ENCODE data around the gene AHCTF1. TPM values are rescaled to one million over a fixed set of nuclear protein-coding genes. Genes with fewer than 3 reads are reported as not detected.

The AHCTF1 gene, protein sequence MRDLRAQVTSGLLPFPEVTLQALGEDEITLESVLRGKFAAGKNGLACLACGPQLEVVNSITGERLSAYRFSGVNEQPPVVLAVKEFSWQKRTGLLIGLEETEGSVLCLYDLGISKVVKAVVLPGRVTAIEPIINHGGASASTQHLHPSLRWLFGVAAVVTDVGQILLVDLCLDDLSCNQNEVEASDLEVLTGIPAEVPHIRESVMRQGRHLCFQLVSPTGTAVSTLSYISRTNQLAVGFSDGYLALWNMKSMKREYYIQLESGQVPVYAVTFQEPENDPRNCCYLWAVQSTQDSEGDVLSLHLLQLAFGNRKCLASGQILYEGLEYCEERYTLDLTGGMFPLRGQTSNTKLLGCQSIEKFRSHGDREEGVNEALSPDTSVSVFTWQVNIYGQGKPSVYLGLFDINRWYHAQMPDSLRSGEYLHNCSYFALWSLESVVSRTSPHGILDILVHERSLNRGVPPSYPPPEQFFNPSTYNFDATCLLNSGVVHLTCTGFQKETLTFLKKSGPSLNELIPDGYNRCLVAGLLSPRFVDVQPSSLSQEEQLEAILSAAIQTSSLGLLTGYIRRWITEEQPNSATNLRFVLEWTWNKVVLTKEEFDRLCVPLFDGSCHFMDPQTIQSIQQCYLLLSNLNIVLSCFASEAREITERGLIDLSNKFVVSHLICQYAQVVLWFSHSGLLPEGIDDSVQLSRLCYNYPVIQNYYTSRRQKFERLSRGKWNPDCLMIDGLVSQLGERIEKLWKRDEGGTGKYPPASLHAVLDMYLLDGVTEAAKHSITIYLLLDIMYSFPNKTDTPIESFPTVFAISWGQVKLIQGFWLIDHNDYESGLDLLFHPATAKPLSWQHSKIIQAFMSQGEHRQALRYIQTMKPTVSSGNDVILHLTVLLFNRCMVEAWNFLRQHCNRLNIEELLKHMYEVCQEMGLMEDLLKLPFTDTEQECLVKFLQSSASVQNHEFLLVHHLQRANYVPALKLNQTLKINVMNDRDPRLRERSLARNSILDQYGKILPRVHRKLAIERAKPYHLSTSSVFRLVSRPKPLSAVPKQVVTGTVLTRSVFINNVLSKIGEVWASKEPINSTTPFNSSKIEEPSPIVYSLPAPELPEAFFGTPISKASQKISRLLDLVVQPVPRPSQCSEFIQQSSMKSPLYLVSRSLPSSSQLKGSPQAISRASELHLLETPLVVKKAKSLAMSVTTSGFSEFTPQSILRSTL (N-terminal part only)
- 18.2 and 19.7 TPM in 2 replicates for total RNA-seq (2014; rRNA removed; shearing (Covaris generic))

DNA sequence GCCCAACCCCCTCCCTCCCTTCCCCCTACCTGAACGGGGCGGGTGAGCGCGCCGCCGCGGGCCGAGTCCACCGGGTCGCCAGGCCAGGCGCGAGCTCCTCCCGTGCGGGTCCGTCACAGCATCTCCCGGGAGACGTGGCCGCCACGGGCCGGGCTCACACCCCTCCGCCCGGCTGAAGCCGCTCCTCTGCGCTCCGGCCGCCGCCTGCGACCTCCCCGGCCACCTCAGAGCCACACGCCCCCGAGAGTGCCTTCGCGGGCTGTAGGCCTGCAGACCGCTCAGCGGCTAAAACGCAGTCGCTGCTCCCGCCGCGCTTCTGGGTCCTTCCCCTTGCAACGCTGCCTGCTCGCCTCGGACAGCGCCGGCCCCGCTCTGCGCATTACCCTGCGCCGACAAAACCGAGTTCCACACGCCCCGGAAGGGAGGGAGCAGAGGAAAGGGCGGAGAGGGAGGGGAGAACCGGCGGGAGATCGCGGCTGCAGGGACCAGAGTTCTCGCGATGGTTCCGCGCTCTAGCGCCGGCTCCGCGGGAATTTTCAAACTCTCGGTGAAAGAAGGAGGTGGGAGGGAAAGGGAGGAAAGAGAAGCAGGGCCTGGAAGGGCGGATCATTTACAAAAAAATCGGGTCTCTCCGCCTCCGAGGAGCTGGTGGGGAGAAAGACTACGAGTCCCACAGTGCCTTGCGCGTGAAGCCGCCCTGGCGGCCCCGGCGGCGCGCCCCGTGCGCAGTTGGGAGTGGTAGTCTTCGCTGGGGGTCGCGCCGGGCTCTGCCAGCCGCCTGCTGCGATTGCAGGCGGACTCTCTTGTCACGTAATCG lies at the start of gene AHCTF1:
TSS of gene AHCTF1 (minus strand) at position 400 of the 817 bp plus-strand sequence. CDS start 13,578 bp downstream, outside the sequence.
- DNase-seq (ENCODE audit: low spot score), result peak; percentile 98

DNA sequence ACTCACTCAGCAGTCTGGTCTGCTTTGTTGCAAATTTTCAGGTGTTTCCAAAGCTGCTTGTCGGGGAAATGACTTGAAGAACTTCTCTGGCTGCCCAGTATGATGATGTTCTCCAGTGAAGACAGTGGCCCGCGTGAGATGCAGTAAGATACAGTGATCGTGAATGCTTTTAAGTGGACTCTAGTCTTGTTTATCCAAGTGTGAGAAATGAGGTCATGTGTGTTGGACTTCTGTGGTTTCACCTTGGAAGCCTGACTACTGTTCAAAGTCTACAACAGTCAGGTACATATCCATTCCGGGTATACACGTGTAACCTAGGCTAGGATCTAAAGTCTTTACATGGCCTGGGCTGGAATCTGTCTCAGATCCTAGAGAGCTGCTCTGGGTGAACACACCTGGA lies 47.0 kb upstream of the AHCTF1 start:
- no peak for DNase-seq (ENCODE audit: low spot score)

DNA sequence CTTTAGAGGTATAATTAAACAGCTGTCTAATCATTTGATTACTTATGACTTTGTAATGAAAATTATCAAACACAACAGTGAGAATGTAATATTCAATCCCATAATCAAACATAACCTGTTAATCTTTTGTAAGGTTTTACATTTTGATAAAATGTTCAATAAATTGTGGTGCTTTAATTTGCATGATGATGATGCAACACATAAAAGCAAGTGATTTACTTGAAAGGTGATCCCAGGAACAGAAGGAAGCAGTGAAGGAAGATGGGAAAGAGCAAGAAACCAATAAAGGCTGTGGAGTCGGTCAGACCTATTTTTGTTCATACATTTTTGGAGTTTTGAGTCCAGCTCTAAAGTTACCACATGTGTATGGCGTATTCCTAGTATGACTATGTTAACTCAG lies 46.5 kb upstream of the AHCTF1 start:
- DNase-seq (ENCODE audit: low spot score), result no peak

DNA sequence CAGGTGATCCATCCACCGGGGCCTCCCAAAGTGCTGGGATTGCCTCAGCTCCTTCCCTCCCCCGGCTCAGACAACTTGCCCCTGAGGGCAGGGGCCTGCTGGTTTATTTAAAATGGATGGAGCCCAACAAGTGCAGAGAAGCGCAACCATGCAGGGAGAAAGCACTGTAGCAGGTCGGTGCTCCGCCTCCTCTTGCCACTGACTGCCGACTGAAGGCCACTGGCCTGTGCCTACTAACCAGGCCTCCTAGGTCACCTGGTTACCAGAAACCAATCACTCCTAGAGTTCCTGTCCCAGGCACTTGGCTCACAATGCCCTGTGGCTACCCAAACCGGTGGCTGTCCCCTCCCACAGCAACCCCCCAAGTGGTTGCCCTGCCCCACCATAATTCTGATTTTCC lies 40.2 kb upstream of the AHCTF1 start:
- DNase-seq (ENCODE audit: low spot score), result no peak

DNA sequence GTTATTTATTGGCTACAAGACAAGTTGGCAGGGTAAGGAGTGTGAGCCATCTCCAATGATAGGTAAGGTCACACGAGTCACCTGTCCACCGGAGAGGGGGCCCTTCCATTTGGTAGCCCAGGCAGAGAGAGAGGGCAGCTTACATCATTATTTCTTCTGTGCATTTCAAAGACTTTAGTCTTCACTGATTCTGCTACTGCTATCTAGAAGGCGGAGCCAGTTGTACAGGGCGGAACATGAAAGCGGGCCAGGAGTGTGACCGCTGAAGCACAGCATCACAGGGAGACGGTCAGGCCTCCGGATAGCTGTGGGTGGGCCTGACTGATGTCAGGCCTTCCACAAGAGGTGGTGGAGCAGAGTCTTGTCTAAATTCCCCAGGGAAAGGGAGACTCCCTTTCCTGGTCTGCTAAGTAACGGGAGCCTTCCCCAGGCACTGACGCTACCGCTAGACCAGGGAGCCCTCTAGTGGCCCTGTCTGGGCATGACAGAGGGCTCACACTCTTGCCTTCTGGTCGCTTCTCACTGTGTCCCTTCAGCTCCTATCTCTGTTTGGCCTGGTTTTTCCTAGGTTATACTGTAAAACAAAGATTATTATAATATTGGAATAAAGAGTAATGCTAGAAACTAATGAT lies 39.5 kb upstream of the AHCTF1 start:
- peak; percentile 19 for DNase-seq (ENCODE audit: low spot score)

DNA sequence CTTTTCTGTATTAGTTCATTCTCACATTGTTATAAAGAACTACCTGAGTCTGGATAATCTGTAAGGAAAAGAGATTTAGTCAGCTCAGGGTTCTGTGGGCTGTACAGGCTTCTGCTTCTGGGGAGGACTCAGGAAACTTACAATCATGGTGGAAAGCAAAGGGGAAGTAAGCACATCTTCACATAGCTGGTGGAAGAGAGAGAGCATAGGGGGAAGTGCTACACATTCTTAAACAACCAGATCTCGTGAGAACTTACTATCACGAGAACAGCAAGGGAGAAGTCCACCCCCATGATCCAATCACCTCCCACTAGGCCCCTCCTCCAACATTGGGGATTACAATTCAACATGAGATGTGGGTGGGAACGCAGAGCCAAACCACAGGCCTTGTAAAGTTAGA lies 37.9 kb upstream of the AHCTF1 start:
- DNase-seq (ENCODE audit: low spot score), result no peak

DNA sequence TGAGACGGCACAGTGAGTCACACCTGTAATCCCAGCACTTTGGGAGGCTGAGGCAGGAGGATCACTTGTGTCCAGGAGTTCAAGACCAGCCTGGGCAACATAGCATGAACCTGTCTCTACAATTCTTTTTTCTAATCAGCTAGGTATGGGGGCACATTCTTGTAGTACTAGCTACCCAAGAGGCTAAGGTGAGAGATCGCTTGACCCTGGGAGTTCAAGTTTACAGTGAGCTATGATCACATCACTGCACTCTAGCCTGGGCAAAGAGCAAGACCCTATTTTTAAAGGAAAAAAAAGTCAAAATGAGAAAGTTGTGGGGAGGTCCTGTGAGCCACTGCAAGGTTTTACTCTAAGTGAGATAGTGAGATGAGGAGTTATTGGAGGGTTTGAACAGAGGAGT lies 34.8 kb upstream of the AHCTF1 start:
- DNase-seq (ENCODE audit: low spot score), result no peak

DNA sequence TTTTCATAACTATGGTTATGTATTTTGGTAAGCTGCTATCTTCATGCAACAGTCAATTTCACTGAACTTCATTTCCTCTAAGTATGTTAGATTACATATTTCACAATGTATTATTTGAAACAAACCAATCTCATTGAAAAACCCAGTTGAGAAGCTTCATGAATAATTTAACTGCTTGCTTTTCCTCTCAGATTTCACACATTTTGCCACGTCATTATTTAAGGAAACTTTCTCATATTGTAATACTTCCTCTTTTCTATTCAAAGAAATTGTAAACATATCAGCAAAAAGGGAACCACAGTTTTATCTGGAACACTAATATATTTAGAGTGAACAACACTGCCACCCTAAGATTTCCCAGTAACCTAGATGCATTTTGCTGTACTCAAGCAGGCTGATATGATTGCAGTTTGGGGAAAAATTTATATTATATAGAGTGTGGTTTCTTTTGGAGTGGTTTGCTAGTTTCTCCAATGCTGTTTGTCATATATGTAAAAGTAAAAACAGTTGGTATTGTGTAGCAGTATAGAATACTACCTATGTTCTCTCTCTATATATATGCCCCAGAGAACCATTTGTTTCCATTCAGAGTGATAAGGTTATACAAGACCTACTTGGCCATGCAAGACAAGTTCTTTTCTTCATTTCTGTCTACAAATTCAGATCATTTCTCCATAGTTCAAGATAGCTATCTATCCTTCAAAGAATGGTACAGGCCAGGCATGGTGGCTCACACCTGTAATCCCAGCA lies 28.4 kb upstream of the AHCTF1 start:
- DNase-seq (ENCODE audit: low spot score), result no peak

DNA sequence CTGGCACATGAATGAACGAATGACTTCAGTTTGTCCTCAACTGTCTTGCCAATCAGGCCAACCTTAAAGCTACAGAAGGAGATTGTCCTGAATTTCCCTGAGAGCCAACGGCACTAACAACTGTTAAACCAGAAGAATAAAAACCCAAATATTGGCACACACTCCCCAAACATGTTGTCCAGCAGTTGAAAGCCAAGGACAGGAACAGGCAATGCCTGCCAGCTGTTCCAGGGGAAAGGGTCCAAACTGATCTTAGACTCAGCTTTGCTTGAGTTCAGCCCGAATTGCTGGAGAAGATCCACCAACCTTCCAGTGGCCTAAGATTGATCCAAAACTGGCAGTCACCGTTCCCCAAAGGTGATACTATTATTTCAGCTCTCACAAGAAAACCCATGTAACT lies 22.4 kb upstream of the AHCTF1 start:
- DNase-seq (ENCODE audit: low spot score), result no peak

DNA sequence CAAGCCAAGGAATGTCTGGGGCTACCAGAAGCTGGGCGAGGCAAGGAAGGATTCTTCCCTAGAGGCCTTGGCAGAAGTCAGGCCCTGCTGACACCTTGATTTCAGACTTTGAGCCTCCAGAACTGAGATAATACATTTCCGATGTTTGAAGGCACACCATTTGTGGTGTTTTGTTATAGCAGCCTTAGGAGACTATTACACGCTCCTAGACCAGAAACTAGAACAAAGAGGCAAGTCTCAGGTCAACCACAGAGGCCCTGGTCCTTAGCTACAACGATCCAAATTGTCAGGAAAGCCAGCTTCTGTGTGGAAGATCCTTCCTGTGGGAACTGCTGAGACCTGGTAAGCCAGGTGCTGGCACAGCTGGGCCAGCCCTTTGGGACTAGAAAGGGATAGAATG lies 19.7 kb upstream of the AHCTF1 start:
- DNase-seq (ENCODE audit: low spot score), result no peak

DNA sequence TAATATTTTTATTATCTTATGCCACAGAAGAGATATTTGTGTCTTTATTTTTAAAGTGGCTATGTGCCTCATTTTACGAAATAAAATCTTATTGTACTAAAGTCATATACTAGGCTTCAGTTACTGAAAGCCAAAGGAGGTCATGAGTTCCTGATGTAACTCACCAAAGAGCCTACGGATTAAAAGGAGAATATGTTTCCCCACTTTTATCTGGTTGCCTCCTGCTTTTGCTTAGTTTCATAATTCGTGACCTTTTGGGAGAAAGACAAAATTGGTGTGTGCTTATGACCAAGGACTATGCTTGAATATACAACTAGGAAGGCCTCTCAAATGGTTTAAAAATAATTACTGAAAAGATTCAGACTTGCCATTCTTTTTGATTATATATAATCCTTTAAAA lies 18.2 kb upstream of the AHCTF1 start:
- no peak for DNase-seq (ENCODE audit: low spot score)

DNA sequence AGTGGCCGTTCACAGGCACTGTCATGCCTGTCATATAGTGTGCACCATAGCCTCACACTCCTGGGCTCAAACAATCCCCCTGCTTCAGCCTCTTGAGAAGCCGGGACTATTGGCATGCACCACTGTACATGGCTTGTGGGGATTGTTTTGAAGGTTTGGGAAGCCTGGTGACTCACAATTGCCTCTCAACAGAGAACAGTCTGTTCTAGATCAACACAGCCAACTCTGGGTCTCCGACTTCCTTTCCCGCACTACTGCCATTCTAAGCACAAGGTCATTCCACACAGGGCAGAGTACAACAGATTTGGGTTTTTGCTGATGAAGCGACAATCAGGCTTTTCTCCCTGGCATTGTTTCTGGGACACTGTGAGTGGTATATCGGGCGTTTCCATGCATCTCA lies 15.5 kb upstream of the AHCTF1 start:
- DNase-seq (ENCODE audit: low spot score), result no peak

DNA sequence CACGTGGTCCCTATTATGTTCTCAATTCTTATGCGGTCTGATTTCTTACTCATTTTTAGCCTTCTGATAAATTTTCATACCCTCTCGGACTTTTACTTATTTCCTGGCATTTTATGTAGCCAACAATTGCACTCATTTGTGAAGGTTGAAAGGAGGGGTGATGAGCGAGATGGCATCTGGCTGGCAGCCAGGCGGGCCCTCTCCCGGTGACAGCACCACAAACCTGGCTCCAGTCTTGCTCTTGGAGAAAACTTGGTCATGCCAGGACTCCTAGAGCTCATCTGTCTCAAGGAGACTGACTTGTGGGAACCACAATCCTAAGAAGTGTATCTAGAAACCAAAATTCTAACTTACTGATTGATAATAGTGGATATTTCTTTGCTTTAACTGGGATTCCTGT lies 14.6 kb upstream of the AHCTF1 start:
- DNase-seq (ENCODE audit: low spot score), result no peak

DNA sequence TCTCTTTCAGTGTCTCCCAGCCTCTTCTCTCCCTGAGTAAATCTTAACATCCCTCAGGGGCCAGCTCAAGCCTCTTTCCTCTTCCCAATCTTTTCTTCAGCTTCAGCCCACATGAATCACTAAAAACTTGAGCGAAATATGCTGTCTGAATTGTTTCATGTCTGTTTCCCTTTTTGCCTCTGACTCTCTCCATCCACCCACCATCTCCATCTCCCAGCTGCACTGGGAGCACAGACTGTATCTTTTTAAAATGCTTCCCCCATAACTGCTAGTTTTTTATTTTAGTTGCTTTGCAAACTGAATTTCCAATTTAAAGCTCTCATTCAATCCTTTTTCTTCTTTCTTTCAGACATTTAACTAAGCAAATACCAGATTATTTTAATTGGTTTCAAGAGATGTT lies 3.0 kb upstream of the AHCTF1 start:
- DNase-seq (ENCODE audit: low spot score), result no peak

DNA sequence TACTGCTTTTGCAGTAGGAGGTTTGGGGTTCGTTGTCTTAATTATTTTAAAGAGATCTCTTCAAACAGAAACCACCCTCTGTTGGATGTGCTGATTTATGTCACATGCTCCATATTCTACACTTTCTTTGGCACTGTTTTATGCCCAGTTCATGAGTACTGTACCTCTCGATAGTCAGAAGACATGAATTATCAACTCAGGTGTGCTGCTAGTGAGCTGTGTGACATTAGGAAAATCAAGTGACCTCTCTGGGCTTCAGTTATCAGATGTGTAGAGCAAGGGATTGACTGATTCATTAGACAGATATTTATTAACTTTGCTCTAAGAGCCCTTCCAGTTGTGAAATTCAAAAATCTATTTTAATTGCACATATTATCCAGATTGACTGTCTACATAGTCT lies 2.1 kb upstream of the AHCTF1 start:
- DNase-seq (ENCODE audit: low spot score), result no peak

DNA sequence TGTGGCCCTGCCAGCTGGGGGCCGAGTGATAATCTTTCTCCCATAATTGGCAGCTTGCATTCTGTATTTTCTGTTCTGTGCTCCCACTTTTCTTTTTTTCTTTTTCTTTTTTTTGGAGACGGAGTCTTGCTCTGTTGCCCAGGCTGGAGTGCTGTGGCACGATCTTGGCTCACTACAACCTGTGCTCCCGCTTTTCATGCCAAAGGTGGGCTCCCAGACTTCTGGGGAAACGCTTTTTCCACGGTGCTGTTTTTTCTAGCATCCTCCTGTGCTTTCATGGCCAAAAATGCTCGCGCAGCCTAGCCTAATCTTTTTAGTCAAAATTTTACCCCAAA lies 585 bp upstream of the AHCTF1 start:
- DNase-seq (ENCODE audit: low spot score), result no peak

DNA sequence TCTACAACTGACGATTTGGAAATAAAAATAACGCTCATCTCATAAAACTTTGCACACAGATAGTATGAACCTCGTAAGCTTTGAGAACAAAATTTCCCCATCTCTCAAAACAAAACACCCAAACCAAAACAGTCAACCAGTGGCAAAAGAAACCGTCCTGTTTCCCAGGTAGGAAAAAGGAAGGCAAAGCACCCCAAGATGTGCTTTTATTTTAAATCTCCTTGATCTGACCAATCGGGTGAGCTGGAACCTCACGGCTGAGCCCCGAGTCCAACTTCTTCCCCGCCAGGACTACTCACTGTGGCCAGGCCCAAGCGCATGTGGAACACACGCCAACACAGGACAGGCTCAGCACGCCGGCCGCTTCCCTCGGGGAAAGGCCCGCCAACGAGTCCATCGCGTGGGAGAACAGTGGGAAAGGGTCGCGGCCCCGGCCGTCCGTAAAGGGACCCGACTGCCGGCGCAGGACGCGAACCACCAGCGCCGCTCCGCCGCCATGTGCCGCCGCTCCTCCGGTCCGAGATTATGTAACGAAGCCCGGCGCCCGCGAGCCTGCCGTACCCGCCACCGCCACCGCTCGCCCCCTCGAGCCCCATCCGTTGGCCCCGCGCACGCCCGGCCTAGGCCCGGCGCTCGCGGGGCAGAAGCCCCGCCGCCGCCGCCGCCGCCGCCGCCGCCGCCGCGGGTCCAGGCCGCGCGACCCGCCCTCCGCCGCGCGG lies 759 bp downstream of the AHCTF1 start:
- DNase-seq (ENCODE audit: low spot score), result peak; percentile 62

DNA sequence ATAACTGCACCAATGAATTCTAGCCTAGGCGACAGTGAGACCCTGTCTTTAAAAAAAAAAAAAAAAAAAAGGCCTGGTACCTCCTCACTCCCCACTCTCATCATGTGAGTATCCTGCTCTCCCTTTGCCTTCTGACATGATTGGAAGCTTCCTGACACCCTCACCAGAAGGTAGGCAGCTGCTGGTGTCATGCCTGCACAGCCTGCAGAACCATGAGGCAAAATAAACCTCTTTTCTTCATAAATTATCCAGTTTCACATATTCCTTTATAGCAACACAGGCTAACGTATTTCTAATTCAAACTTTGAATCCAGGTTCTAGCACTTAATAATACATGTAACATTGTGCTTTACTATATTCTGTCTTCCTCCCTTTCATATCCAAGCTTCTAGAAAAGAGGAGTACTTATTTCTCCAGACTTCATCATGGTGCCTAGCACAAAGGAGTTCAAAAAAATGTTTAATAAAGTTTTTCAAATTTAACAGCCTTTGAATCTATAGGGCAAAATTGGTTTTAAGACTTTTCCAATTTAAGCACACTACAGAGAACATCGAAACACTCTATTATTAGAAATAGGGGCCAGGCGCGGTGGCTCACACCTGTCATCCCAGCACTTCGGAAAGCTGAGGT lies 5.6 kb downstream of the AHCTF1 start:
- DNase-seq (ENCODE audit: low spot score), result no peak

DNA sequence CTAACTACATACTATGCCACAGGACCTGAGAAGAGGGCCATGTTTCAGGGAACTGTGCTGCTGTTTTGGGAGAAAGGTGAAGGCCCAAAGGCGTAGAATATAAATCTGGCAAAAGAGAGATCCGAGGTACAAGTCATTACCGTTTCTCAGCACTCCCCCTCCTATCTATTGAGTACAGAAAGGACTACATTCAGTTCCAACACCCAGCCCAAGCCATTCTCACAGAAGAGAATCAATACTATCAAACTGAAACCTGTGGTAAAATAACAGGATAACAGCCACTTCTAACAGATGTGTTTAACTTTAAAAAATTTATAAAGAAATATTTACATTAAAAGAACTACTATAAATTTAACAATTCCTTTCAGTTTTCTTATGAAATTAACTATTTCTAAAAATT lies 7.8 kb downstream of the AHCTF1 start:
- DNase-seq (ENCODE audit: low spot score), result no peak
